ENCODE data around the gene CHERP.
A peak's percentile ranks its signal among the peaks of the same experiment; 100 is the strongest.
"Not testable (repeated sequence)": the region's sequence is repeated elsewhere in the genome, so short reads cannot be mapped to it uniquely, and the experiment has no call there.

CHERP gene

GRCh38 chr19:16518061-16518460, 24.2 kb downstream of the CHERP start:
- no peak for DNase-seq

- DNase-seq = no peak
Observed at GRCh38 chr19:16516923-16517610, 25.2 kb downstream of the CHERP start.

GRCh38 chr19:16516381-16516780, 25.9 kb downstream of the CHERP start:
- no peak for DNase-seq

GRCh38 chr19:16514383-16515019, 27.7 kb downstream of the CHERP start:
- no peak for DNase-seq

GRCh38 chr19:16512611-16513010, 29.6 kb downstream of the CHERP start:
- DNase-seq = not testable (repeated sequence)

- no peak for DNase-seq
Observed at GRCh38 chr19:16509141-16510061, 32.8 kb downstream of the CHERP start.

- DNase-seq = no peak
Observed at GRCh38 chr19:16508546-16508945, 33.7 kb downstream of the CHERP start.

GRCh38 chr19:16506961-16507360, 35.3 kb downstream of the CHERP start:
- DNase-seq = no peak

- not testable (repeated sequence) for DNase-seq
Observed at GRCh38 chr19:16506161-16506560, 36.1 kb downstream of the CHERP start.

- no peak for DNase-seq
Observed at GRCh38 chr19:16504271-16504670, 38.0 kb downstream of the CHERP start.

GRCh38 chr19:16497837-16498236, 44.4 kb downstream of the CHERP start:
- no peak for DNase-seq

GRCh38 chr19:16497042-16497441, 45.2 kb downstream of the CHERP start:
- no peak for DNase-seq

GRCh38 chr19:16496613-16496983, 45.6 kb downstream of the CHERP start:
- no peak for DNase-seq

- peak; percentile 97 for DNase-seq
Observed at GRCh38 chr19:16495982-16496612, 46.1 kb downstream of the CHERP start, which contains the start of the genes C19orf44 and CALR3. Gene C19orf44, plus strand, starts transcription at chr19:16496394. Its CDS starts 4,399 bp downstream, at chr19:16500793. Gene CALR3, minus strand, starts transcription at chr19:16496167. Its CDS starts 38 bp downstream, at chr19:16496129.

GRCh38 chr19:16486476-16486875, 55.8 kb downstream of the CHERP start:
- DNase-seq = not testable (repeated sequence)

GRCh38 chr19:16482745-16483144, 59.5 kb downstream of the CHERP start:
- DNase-seq = no peak

GRCh38 chr19:16477311-16477710, 64.9 kb downstream of the CHERP start:
- DNase-seq = no peak

- no peak for DNase-seq
Observed at GRCh38 chr19:16476401-16476800, 65.8 kb downstream of the CHERP start.

GRCh38 chr19:16473875-16474392, 68.3 kb downstream of the CHERP start:
- DNase-seq = no peak

GRCh38 chr19:16472992-16473391, 69.2 kb downstream of the CHERP start:
- DNase-seq = no peak

- DNase-seq = not testable (repeated sequence)
Observed at GRCh38 chr19:16472559-16472899, 69.7 kb downstream of the CHERP start.

- peak in 1 of 2 donors; percentile 10 for DNase-seq
Observed at GRCh38 chr19:16470911-16471811, 71.1 kb downstream of the CHERP start.

Measured in CD4-positive, alpha-beta T cell treated with Interleukin-1 beta for 1 hour (primary cell).